DMS53 (cell line): ENCODE data around the gene BRICD5.
"Not testable (repeated sequence)": the region's sequence is repeated elsewhere in the genome, so short reads cannot be mapped to it uniquely, and the experiment has no call there.

Source experiments
- DNase-seq: peaks from one replicate; lab custom pipeline; 2025; lab: John Stamatoyannopoulos, UW

Gene BRICD5

GRCh38 chr16:2223221-2223941 is 12.7 kb upstream of the BRICD5 start, which contains the start of gene E4F1:
Gene E4F1, plus strand, starts transcription at chr16:2223591. Its CDS starts 23 bp downstream, at chr16:2223614.
- DNase-seq = peak; percentile 99

- DNase-seq = no peak
Measured at GRCh38 chr16:2216330-2216729, 5.7 kb upstream of the BRICD5 start.

DNA sequence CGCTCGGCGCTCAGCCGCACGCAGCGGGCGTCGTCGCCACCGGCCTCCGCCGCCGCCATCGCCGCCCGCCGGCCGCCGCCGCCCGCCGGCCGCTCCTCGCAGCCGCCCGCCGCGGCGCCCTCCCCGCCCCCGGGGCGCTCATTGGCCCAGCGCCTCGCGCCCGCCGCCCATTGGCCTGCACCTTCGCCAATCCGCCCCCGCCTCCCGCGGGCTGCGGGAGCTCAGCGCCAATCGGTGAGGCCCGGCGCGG is 4.0 kb upstream of the BRICD5 start, which contains the start of gene PGP:
Gene PGP, minus strand, starts transcription at position 122 of the 250 bp plus-strand sequence. Its CDS starts 63 bp downstream, at position 59.
- no peak for DNase-seq

GRCh38 chr16:2213817-2214718 is 3.4 kb upstream of the BRICD5 start:
- DNase-seq = peak; percentile 63

DNA sequence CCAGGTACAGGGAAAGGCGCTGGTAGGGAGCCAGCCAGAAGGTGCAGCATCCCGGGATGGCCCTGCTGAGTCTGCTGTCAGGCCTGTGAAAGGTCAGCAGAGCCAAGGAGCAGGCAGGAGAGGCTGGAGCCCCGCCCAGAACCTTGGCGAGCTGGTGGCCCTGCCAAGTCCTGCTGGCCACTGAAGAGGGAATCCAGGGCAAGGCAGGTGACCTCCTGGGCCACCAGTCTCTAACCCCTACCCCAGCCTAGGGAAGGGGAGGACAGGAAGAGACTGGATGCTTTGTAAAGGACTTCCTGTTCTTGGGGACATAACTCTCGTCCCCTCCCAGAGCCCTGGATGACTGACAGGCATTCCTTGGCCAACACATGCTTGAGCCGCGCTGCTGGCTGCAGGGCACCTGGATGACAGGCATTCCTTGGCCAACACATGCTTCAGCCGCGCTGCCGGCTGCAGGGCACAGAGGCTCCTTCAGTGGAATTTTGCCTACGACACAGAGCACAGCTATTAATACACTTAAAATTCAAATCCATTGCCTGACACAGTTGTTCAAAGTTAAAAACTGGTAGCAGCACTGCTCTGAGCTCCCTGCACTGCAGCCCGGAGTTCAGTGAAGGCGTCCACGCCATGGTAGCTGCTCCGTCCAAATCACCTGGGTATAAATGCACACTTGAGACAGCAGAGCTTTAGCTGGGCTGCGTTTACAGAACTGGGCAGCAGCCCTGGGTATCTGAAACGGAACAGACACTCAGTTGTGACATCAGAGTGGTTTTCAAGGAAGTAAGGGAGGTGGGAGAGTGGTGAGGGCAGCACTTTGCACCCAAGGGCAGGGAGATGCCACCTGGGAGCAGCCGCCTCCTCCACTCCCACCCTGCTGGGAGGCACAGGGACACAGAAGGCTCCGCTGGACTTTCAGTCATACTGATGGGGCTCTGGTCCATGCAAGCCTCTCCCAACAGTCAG is 2.0 kb upstream of the BRICD5 start:
- DNase-seq = no peak

DNA sequence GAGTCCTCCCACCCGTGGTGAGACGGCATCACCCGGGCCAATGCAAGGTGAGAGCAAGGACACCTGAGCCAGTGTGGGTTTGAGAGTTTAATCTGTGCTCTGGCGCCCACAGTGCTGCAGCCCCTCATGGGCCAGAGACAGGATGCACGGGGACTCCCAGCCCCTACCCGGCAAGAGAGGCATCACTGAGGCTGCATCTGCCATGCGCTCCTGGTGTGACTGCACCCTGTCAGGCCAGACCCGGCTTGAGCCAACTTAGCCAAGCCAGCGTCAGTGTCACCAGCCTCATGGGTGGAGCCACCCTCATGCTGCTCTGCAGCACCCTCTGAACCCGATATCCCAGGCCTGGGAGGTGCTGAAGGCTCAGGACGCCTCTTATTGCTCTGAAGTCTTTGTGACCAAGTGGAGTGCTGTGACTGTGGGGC is 1.3 kb upstream of the BRICD5 start:
- no peak for DNase-seq

- no peak for DNase-seq
Measured at GRCh38 chr16:2210009-2210332, 692 bp downstream of the BRICD5 start.

- no peak for DNase-seq
Measured at GRCh38 chr16:2209258-2210008, 1.2 kb downstream of the BRICD5 start.

DNA sequence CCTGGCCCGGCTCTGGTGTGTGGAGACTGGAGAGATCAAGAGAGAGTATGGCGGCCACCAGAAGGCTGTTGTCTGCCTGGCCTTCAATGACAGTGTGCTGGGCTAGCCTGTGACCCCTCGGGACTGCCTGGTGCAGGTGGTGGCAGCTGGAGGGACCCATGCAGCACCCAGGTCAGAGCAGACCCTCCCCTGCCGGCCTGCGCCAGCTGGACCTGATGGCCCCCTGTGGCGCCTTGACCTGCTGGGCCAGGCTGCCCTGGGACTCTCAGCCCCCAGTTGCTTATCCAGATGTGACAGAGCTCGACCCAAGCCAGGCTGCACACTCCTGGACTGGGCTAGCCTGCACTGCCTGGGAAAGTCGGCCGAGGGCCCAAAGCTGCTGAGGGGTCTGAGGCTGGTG is 1.9 kb downstream of the BRICD5 start:
- no peak for DNase-seq

DNA sequence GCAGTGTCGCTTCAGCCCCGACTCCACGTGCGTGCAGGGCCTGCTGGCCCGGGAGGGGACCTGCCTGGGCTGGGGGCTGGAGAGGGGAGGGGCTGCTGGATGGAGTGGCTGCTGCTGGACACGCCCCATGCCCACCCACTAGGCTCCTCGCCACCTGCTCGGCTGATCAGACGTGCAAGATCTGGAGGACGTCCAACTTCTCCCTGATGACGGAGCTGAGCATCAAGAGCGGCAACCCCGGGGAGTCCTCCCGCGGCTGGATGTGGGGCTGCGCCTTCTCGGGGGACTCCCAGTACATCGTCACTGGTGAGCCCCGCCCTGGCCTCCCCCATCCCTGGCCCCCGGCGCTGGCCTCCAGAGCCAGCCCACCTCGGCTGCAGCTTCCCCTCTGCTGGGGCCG is 2.4 kb downstream of the BRICD5 start:
- DNase-seq = no peak

- no peak for DNase-seq
Measured at GRCh38 chr16:2207872-2208271, 2.8 kb downstream of the BRICD5 start.

GRCh38 chr16:2206780-2207433 is 3.8 kb downstream of the BRICD5 start:
- no peak for DNase-seq

DNA sequence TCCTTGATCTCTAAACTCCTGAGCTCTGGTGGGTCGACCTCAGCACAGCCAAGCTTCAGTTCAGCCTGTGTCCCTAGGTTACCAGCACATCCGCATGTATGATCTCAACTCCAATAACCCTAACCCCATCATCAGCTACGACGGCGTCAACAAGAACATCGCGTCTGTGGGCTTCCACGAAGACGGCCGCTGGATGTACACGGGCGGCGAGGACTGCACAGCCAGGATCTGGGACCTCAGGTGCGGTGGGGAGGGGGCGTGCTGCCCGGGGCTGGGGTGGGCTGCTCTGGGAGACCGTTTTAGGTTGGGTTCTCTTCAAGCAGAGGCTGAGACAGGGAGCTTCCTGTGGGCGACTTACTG is 4.3 kb downstream of the BRICD5 start:
- no peak for DNase-seq

GRCh38 chr16:2205967-2206313 is 4.7 kb downstream of the BRICD5 start:
- peak; percentile 73 for DNase-seq

DNA sequence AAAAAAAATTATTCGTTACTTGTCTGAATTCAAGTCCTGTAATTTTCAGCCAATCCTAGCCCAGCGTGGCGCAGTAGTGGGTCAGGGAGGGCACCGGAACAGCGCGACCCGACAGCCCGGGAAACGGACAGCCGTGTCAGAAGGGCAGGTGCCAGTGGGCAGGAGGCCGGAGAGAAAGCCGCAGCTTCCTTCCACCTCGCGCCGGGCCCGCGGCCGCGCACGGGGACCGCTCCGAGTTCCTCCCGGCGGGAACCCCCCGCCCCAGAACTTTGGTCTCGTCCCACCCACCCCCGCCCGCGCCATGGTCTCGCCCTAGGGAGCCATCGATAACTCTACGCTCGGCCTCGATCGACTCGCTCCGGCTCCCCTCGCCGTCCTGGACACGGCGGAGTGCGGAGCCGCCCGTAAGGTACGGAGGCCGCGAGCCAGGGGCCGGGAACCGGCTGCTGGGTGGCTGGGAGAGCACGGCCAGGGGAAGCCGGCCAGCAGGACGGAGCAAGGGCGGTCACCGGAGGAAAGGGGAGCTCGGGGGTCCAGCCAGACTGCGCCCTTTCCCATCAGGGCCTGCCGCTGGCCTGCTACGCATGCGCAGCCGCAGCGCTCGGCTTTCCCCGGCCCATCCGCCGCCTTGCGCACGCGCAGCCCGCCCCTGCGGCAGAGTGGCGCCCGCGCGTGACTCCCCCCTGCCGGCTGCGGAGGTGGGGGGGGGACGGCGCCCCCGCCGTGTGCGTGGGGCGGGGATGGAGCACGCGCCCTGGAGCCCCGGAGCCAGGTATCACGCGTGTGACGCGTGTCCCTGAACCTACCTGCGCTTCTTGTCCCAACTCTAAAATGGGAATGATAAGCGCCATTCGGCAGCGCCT is 5.3 kb downstream of the BRICD5 start, which contains the start of gene MLST8:
Gene MLST8, plus strand, starts transcription at position 351 of the 863 bp plus-strand sequence. CDS start 632 bp downstream, outside the sequence.
- DNase-seq = peak; percentile 92

DNA sequence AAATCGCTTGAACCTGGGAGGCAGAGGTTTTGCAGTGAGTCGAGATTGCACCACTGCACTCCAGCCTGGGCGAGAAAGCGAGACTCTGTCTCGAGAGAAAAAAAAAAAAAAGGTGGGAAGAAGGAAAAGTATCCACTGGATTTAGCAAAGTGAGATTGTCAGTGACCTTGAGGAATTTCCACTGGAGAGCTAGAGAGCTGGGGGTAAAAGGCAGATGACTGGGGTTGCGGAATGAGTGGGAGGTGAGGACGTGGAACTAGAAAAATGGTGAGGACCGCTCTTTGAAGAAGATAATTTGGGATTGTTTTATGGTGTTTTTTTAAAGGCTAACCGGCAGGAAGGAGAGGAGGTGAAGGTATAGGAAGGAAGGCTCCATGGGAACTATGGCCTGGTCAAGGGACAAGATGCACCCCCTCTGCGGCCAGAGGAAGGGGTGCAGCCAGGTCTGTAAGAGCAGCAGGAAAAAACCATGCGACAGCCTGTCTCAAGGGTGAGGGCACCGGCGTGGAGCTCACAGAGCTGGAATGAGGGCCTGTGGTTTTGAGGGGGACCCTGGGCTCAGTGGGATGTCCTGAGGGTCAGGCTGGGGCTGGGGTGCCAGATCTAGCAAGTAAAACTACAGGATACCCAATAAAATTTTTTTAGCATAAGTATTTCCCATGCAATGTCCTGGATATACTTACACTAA is 6.1 kb downstream of the BRICD5 start:
- DNase-seq = no peak

- DNase-seq = not testable (repeated sequence)
Measured at GRCh38 chr16:2203119-2203688, 7.5 kb downstream of the BRICD5 start.

DNA sequence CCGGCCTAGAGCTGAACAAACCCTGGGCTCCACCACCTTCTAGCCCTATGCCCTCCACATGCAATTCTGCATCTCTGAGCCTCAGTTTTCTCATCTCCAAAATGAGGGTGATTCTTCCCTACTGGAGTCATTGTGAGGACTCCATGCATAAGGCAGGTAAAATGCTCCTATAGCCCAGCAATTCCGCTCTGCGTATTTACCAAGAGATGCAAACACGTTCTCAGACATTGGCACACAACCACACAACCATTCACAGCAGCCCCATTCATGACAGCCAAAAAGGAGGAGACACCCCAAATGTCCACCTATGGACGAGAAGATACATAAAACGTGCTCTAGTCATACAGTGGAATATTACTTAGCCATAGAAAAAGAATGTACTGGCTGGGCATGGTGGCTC is 10.3 kb downstream of the BRICD5 start:
- DNase-seq = no peak

- DNase-seq = no peak
Measured at GRCh38 chr16:2199621-2200139, 11.0 kb downstream of the BRICD5 start.
